WTC11 (cell line): Measurements from ENCODE around the gene ACP1.

Experiments
- FOXK1 ChIP-seq: sonication (generic); formaldehyde crosslinking; IDR thresholded peaks from 2 replicates; pipeline ENCODE4 v1.8.0; 2022; ENCODE audit warnings: mild to moderate bottlenecking, moderate library complexity, missing genetic modification reagents
- JUN ChIP-seq: sonication (generic); formaldehyde crosslinking; IDR thresholded peaks from 2 replicates; pipeline ENCODE4 v1.8.0; 2023; ENCODE audit warnings: mild to moderate bottlenecking, missing genetic modification reagents
- TEAD1 ChIP-seq: sonication (generic); formaldehyde crosslinking; IDR thresholded peaks from 2 replicates; pipeline ENCODE4 v1.8.0; 2022; ENCODE audit warnings: mild to moderate bottlenecking, missing genetic modification reagents
- TF ChIP-seq, protein P1 (sequence below): fragments of 200-600 bp; IDR thresholded peaks from 2 replicates; pipeline ENCODE4 v1.8.0; 2022; ENCODE audit warnings: antibody characterized with exemption
- TF ChIP-seq, protein P2 (sequence below): sonication (generic); formaldehyde crosslinking; IDR thresholded peaks from 2 replicates; pipeline ENCODE4 v1.8.0; 2022; ENCODE audit warnings: mild to moderate bottlenecking, missing genetic modification reagents

GRCh38 chr2:319059-319600 is 54.4 kb downstream of the ACP1 start:
- TF ChIP-seq TEAD1 (CRISPR knock-in tag) (no peak), FOXK1 (CRISPR knock-in tag) (no peak), JUN (CRISPR knock-in tag) (no peak)
- TF ChIP-seq, protein P1, sequence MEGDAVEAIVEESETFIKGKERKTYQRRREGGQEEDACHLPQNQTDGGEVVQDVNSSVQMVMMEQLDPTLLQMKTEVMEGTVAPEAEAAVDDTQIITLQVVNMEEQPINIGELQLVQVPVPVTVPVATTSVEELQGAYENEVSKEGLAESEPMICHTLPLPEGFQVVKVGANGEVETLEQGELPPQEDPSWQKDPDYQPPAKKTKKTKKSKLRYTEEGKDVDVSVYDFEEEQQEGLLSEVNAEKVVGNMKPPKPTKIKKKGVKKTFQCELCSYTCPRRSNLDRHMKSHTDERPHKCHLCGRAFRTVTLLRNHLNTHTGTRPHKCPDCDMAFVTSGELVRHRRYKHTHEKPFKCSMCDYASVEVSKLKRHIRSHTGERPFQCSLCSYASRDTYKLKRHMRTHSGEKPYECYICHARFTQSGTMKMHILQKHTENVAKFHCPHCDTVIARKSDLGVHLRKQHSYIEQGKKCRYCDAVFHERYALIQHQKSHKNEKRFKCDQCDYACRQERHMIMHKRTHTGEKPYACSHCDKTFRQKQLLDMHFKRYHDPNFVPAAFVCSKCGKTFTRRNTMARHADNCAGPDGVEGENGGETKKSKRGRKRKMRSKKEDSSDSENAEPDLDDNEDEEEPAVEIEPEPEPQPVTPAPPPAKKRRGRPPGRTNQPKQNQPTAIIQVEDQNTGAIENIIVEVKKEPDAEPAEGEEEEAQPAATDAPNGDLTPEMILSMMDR, result no peak
- TF ChIP-seq, protein P2, sequence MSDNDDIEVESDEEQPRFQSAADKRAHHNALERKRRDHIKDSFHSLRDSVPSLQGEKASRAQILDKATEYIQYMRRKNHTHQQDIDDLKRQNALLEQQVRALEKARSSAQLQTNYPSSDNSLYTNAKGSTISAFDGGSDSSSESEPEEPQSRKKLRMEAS (CRISPR knock-in tag), result no peak
